Measurements from ENCODE around the gene TBC1D9.

Gene TBC1D9

DNA sequence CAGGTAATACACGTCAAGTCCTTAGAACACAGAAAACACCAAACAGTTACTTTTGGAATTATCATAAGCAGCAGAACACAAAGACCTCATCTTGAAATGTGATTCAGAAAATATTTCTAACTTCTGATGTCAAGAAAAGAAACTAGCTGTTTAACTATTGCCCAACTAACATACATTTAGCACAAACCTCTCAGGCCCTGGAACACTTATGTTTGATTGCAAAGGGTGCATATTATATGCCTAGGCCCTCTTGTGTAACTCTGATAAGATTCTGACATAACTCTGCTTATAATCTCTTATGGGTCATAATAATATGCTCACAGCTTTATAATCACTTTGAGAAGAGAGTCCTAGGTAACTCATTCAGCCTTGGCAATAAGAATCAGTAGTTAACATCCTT, 62.6 kb downstream of the TBC1D9 start:
- Histone ChIP-seq H3K9me2 (replicated peaks; ENCODE audit: insufficient read depth, low read length) (no peaks in the 10 kb centered on the region), H3K9me3 (ENCODE audit: insufficient read depth, low read length) (no peaks in the 10 kb centered on the region), H3F3A (ENCODE audit: insufficient read depth) (no peaks in the 10 kb centered on the region), H3K4me3 (ENCODE audit: insufficient read depth, low read length, poor library complexity, severe bottlenecking) (no peak overlapping the region), H3K36me3 (ENCODE audit: low read length) (no peaks in the 10 kb centered on the region), H3K27me3 (ENCODE audit: low read length) (no peaks in the 10 kb centered on the region), H3K27ac (ENCODE audit: low read depth, low read length) (no peak overlapping the region), H2AFZ (ENCODE audit: low read depth, low read length, severe bottlenecking) (no peak overlapping the region), H3K79me2 (ENCODE audit: insufficient read depth, low read length) (no peaks in the 10 kb centered on the region), H4K20me1 (ENCODE audit: low read depth, low read length) (no peaks in the 10 kb centered on the region), H3K4me2 (ENCODE audit: low read depth, low read length, poor library complexity, severe bottlenecking) (no peak overlapping the region), H3K9ac (ENCODE audit: low read length) (no peak overlapping the region)
- no peak for TF ChIP-seq EZH2phosphoT487 (conservative IDR thresholded peaks at IDR 0.05; ENCODE audit: low read length)
- TF ChIP-seq, protein P1, sequence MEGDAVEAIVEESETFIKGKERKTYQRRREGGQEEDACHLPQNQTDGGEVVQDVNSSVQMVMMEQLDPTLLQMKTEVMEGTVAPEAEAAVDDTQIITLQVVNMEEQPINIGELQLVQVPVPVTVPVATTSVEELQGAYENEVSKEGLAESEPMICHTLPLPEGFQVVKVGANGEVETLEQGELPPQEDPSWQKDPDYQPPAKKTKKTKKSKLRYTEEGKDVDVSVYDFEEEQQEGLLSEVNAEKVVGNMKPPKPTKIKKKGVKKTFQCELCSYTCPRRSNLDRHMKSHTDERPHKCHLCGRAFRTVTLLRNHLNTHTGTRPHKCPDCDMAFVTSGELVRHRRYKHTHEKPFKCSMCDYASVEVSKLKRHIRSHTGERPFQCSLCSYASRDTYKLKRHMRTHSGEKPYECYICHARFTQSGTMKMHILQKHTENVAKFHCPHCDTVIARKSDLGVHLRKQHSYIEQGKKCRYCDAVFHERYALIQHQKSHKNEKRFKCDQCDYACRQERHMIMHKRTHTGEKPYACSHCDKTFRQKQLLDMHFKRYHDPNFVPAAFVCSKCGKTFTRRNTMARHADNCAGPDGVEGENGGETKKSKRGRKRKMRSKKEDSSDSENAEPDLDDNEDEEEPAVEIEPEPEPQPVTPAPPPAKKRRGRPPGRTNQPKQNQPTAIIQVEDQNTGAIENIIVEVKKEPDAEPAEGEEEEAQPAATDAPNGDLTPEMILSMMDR (IDR thresholded peaks at IDR 0.05; ENCODE audit: insufficient read depth, low read length, poor library complexity, severe bottlenecking): no peak

DNA sequence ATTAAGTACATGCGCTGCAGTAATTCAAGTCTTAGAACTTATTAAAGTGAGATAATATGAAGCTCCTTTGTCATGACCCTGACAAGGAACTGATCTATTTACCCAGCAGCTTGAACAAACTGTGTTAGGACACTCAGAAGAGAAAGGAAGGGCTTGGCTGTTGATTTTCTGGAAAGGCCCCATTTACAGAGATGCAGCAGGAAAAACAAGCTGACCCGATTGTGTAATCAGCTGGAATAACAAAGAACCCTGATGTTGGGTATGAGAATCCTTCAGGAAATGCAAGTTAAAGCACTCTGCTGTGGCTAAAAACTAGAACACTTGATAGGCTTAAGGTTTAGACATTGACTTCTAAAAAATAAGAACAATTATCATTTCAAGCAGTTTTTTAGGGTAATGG, 64.8 kb downstream of the TBC1D9 start:
- H3K9me2 ChIP-seq (replicated peaks; ENCODE audit: insufficient read depth, low read length): no peaks in the 10 kb centered on the region
- TF ChIP-seq, protein P1 (IDR thresholded peaks at IDR 0.05; ENCODE audit: insufficient read depth, low read length, poor library complexity, severe bottlenecking): no peak
- no peak for TF ChIP-seq EZH2phosphoT487 (conservative IDR thresholded peaks at IDR 0.05; ENCODE audit: low read length)
- no peaks in the 10 kb centered on the region for H3K79me2 ChIP-seq (ENCODE audit: insufficient read depth, low read length)
- H3K4me3 ChIP-seq (ENCODE audit: insufficient read depth, low read length, poor library complexity, severe bottlenecking): no peak overlapping the region
- H3K27ac ChIP-seq (ENCODE audit: low read depth, low read length): no peak overlapping the region
- no peaks in the 10 kb centered on the region for H3K36me3 ChIP-seq (ENCODE audit: low read length)
- H2AFZ ChIP-seq (ENCODE audit: low read depth, low read length, severe bottlenecking): no peak overlapping the region
- H4K20me1 ChIP-seq (ENCODE audit: low read depth, low read length): no peaks in the 10 kb centered on the region
- no peaks in the 10 kb centered on the region for H3F3A ChIP-seq (ENCODE audit: insufficient read depth)
- H3K4me2 ChIP-seq (ENCODE audit: low read depth, low read length, poor library complexity, severe bottlenecking): no peak overlapping the region
- H3K9ac ChIP-seq (ENCODE audit: low read length): no peak overlapping the region
- H3K9me3 ChIP-seq (ENCODE audit: insufficient read depth, low read length): no peaks in the 10 kb centered on the region
- no peaks in the 10 kb centered on the region for H3K27me3 ChIP-seq (ENCODE audit: low read length)

DNA sequence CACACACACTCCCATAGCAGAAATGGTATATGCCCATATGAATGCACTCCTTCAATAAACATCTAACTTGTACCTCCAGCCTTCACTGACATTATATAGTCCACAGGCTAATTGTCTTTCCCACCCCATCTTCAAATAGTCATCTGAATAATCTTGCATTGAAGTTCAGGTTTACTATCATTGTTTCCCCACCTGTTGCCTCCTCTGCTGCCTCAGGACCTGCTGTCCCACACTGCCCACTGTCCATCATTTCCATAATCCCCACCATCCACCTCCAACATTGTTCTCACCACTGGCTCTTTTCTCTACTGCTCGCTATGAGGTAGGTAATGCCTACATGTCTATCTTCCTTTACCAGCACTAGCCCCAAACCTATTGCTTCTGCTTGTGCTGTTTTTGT, 66.1 kb downstream of the TBC1D9 start:
- Histone ChIP-seq H3K27me3 (ENCODE audit: low read length) (no peaks in the 10 kb centered on the region), H2AFZ (ENCODE audit: low read depth, low read length, severe bottlenecking) (no peak overlapping the region), H3K9ac (ENCODE audit: low read length) (no peak overlapping the region), H3F3A (ENCODE audit: insufficient read depth) (no peaks in the 10 kb centered on the region), H3K9me2 (replicated peaks; ENCODE audit: insufficient read depth, low read length) (no peaks in the 10 kb centered on the region), H3K27ac (ENCODE audit: low read depth, low read length) (no peak overlapping the region), H3K9me3 (ENCODE audit: insufficient read depth, low read length) (no peaks in the 10 kb centered on the region), H3K79me2 (ENCODE audit: insufficient read depth, low read length) (no peaks in the 10 kb centered on the region), H4K20me1 (ENCODE audit: low read depth, low read length) (no peaks in the 10 kb centered on the region), H3K36me3 (ENCODE audit: low read length) (no peaks in the 10 kb centered on the region), H3K4me2 (ENCODE audit: low read depth, low read length, poor library complexity, severe bottlenecking) (no peak overlapping the region), H3K4me3 (ENCODE audit: insufficient read depth, low read length, poor library complexity, severe bottlenecking) (no peak overlapping the region)
- no peak for TF ChIP-seq EZH2phosphoT487 (conservative IDR thresholded peaks at IDR 0.05; ENCODE audit: low read length)
- TF ChIP-seq, protein P1 (IDR thresholded peaks at IDR 0.05; ENCODE audit: insufficient read depth, low read length, poor library complexity, severe bottlenecking): no peak

Data from SU-DHL-6 (cell line).